SK-N-MC (cell line): ENCODE results near the gene AGAP1.

Experiments used
- EZH2 ChIP-seq: fragments of 200-600 bp; sonication (generic); IDR thresholded peaks from one replicate; pipeline ENCODE4 v1.6.1; 2017; ENCODE audit warnings: antibody characterized with exemption
- FOXP2 ChIP-seq: optimal IDR thresholded peaks from 2 replicates; pipeline ENCODE3; 2011; ENCODE audit warnings: mild to moderate bottlenecking, moderate library complexity; ENCODE audit not compliant: insufficient read depth; ENCODE audit errors: extremely low read length, control extremely low read depth
- POLR2AphosphoS5 ChIP-seq: IDR thresholded peaks from 2 replicates; pipeline ENCODE4 v1.6.1; 2012; ENCODE audit warnings: mild to moderate bottlenecking, low read depth, low read length, borderline replicate concordance

GRCh38 chr2:235638541-235639427 lies 144.9 kb downstream of the AGAP1 start:
- TF ChIP-seq EZH2, result no peak
- TF ChIP-seq POLR2AphosphoS5, result no peak
- TF ChIP-seq FOXP2, result no peak
